ENCODE measurements around the gene FTSJ1. TPM values are rescaled to one million over a fixed set of nuclear protein-coding genes. Genes with fewer than 3 reads are reported as not detected.

FTSJ1 gene
- total and polyA plus RNA-seq, 2 of the 8 experiments (the other 6 are each of a cell fraction or from before 2014, with no cell fraction given) = 62.4 to 80.4 TPM

GRCh38 chrX:48513670-48514069, 37.7 kb downstream of the FTSJ1 start:
- H3K4me3 ChIP-seq (ENCODE audit: extremely low read depth in 1 of 4, insufficient read depth in 2 of 4, low read depth in 3 of 4, low read length in 4 of 4) = no peak overlapping the region
- 97% methylated on average over 4 of the region's 4 CpGs; no CpG with 5 or more reads in 1 of the 2 experiments for WGBS, 2 experiments (ENCODE audit: extremely low coverage in 1 of 2, insufficient coverage in 1 of 2, insufficient read length in 1 of 2, insufficient replicate concordance in 2 of 2, low coverage in 1 of 2, low lambda C conversion rate in 2 of 2, missing lambda C conversion rate in 1 of 2)
- no peaks in the 10 kb centered on the region for H4K20me1 ChIP-seq (replicated peaks in 1 of 2; ENCODE audit: control insufficient read depth in 1 of 2, insufficient read depth in 2 of 2, low read length in 2 of 2)
- H3K18ac ChIP-seq (ENCODE audit: extremely low read depth, low read length) = no peak overlapping the region
- no peak overlapping the region for H3K27ac ChIP-seq (ENCODE audit: low read depth, low read length)
- H3K23me2 ChIP-seq (ENCODE audit: low read depth, low read length) = no peaks in the 10 kb centered on the region; the same call in 1 of the 2 replicates
- H3K79me1 ChIP-seq (ENCODE audit: low read depth, low read length) = no peaks in the 10 kb centered on the region
- no peaks in the 10 kb centered on the region; a peak in 2 of 7 replicates for H3K27me3 ChIP-seq (replicated peaks in 1 of 4; ENCODE audit: control insufficient read depth in 3 of 4, extremely low read depth in 1 of 4, insufficient read depth in 3 of 4, low read length in 3 of 4)
- H4K8ac ChIP-seq (ENCODE audit: extremely low read depth, insufficient read depth, low read length) = no peak overlapping the region
- no peak overlapping the region for H3K56ac ChIP-seq (replicated peaks; ENCODE audit: insufficient read length, low read depth, low read length)
- H3K9ac ChIP-seq (replicated peaks in 1 of 4; ENCODE audit: extremely low read depth in 1 of 4, low read depth in 3 of 4, low read length in 3 of 4) = no peak overlapping the region
- H3K79me2 ChIP-seq (ENCODE audit: control insufficient read depth in 1 of 2, insufficient read depth in 2 of 2, low read length in 2 of 2) = no peaks in the 10 kb centered on the region
- CTCF ChIA-PET (ENCODE audit: partially characterized antibody) = no interaction called here
- no peak overlapping the region for H2BK120ac ChIP-seq (replicated peaks; ENCODE audit: low read depth, low read length)
- no peak overlapping the region for H2AFZ ChIP-seq (ENCODE audit: low read length)
- no peak overlapping the region for H2BK5ac ChIP-seq (ENCODE audit: low read depth, low read length)
- H3K14ac ChIP-seq (ENCODE audit: insufficient read length) = no peak overlapping the region
- H3K36me3 ChIP-seq (ENCODE audit: control insufficient read depth in 2 of 4, insufficient read depth in 4 of 4, low read length in 3 of 4) = peaks cover 0 to 2% (median 0%) of the 10 kb centered on the region in 4 experiments; a peak in 3 of 8 replicates
- no peak overlapping the region for H3K4me2 ChIP-seq (ENCODE audit: insufficient read depth in 1 of 2, low read depth in 2 of 2, low read length in 2 of 2)
- no peak overlapping the region for H2BK12ac ChIP-seq (ENCODE audit: low read depth, low read length)
- H2AK5ac ChIP-seq (ENCODE audit: low read depth, low read length) = no peak overlapping the region
- H2BK20ac ChIP-seq (ENCODE audit: low read length) = no peak overlapping the region
- POLR2A ChIA-PET (ENCODE audit: partially characterized antibody) = no interaction called here
- FAIRE-seq (no peak), DNase-seq (ENCODE audit: low read depth in 1 of 2, low spot score in 2 of 2) (no peak)
- H4K5ac ChIP-seq (ENCODE audit: insufficient read length, low read depth, low read length) = no peak overlapping the region
- H3K4ac ChIP-seq (replicated peaks; ENCODE audit: insufficient read length, low read depth, low read length) = no peak overlapping the region
- peaks cover 0 to 5% (median 2%) of the 10 kb centered on the region in 4 experiments; a peak in 4 of 7 replicates for H3K4me1 ChIP-seq (replicated peaks in 1 of 4; ENCODE audit: control insufficient read depth in 3 of 4, insufficient read depth in 4 of 4, low read length in 3 of 4)
- H3K9me3 ChIP-seq (ENCODE audit: insufficient read depth in 2 of 2, low read depth in 1 of 2, low read length in 1 of 2) = no peaks in the 10 kb centered on the region
- no peak overlapping the region for H4K91ac ChIP-seq (replicated peaks; ENCODE audit: insufficient read length, low read length)
- TF ChIP-seq RBBP5 (IDR thresholded peaks at IDR 0.05; ENCODE audit: borderline replicate concordance, low read depth, low read length) (no peak), RFX5 (IDR thresholded peaks at IDR 0.05; ENCODE audit: borderline replicate concordance, low read depth, low read length) (no peak), NANOG (IDR thresholded peaks at IDR 0.05; ENCODE audit: insufficient read depth, low read depth, low read length, poor library complexity, severe bottlenecking) (no peak), SP2 (IDR thresholded peaks at IDR 0.05; ENCODE audit: low read length) (no peak), EGR1 (IDR thresholded peaks at IDR 0.05; ENCODE audit: borderline replicate concordance, low read depth, low read length) (no peak), KDM1A (IDR thresholded peaks at IDR 0.05; ENCODE audit: borderline replicate concordance, low read length) (no peak), CBX5 (IDR thresholded peaks at IDR 0.05; ENCODE audit: low read depth, low read length) (no peak), GABPA (IDR thresholded peaks at IDR 0.05; ENCODE audit: borderline replicate concordance, insufficient read depth, low read length) (no peak), SP1 (IDR thresholded peaks at IDR 0.05; ENCODE audit: low read depth, low read length) (no peak), ASH2L (IDR thresholded peaks at IDR 0.05; ENCODE audit: low read length) (no peak), MAFK (IDR thresholded peaks at IDR 0.05; ENCODE audit: low read depth, low read length) (no peak)
- no peak overlapping the region for H2BK15ac ChIP-seq (ENCODE audit: low read length)
- no peak overlapping the region for H3K23ac ChIP-seq (ENCODE audit: insufficient read length)

Measured in H1 (cell line).